WTC11 (cell line): ENCODE data around the gene ECE1.

Experiments used
- ATF2 ChIP-seq: sonication (generic); formaldehyde crosslinking; IDR thresholded peaks from 2 replicates; pipeline ENCODE4 v1.8.1; 2022; ENCODE audit warnings: low read depth, missing genetic modification reagents, borderline replicate concordance
- CTCF ChIP-seq: fragments of 200-600 bp; IDR thresholded peaks from 2 replicates; pipeline ENCODE4 v1.8.0; 2022; ENCODE audit warnings: antibody characterized with exemption
- ESRRA ChIP-seq: sonication (generic); formaldehyde crosslinking; IDR thresholded peaks from 2 replicates; pipeline ENCODE4 v1.8.1; 2022; ENCODE audit warnings: mild to moderate bottlenecking, missing genetic modification reagents, borderline replicate concordance
- MAX ChIP-seq: sonication (generic); formaldehyde crosslinking; IDR thresholded peaks from 2 replicates; pipeline ENCODE4 v1.8.0; 2022; ENCODE audit warnings: mild to moderate bottlenecking, missing genetic modification reagents
- NR1H2 ChIP-seq: sonication (generic); formaldehyde crosslinking; IDR thresholded peaks from 2 replicates; pipeline ENCODE4 v1.9.0; 2021; ENCODE audit warnings: mild to moderate bottlenecking, moderate library complexity, missing genetic modification reagents
- NR2C2 ChIP-seq: sonication (generic); formaldehyde crosslinking; IDR thresholded peaks from 2 replicates; pipeline ENCODE4 v1.8.0; 2022; ENCODE audit warnings: mild to moderate bottlenecking, missing genetic modification reagents
- PRDM15 ChIP-seq: sonication (generic); formaldehyde crosslinking; IDR thresholded peaks from 2 replicates; pipeline ENCODE4 v1.8.0; 2022; ENCODE audit warnings: missing genetic modification reagents
- TCF7 ChIP-seq: sonication (generic); formaldehyde crosslinking; IDR thresholded peaks from 2 replicates; pipeline ENCODE4 v1.8.0; 2022; ENCODE audit warnings: mild to moderate bottlenecking, low read depth, missing genetic modification reagents, moderate library complexity
- USF2 ChIP-seq: sonication (generic); formaldehyde crosslinking; IDR thresholded peaks from 2 replicates; pipeline ENCODE4 v1.8.1; 2023; ENCODE audit warnings: mild to moderate bottlenecking, missing genetic modification reagents, moderate library complexity

GRCh38 chr1:21192871-21193270 is 97.4 kb downstream of the ECE1 start:
- TF ChIP-seq ESRRA (CRISPR knock-in tag) (no peak), MAX (CRISPR knock-in tag) (no peak), CTCF (no peak), PRDM15 (CRISPR knock-in tag) (no peak), USF2 (CRISPR knock-in tag) (no peak), NR1H2 (CRISPR knock-in tag) (no peak), NR2C2 (no peak), TCF7 (CRISPR knock-in tag) (no peak), ATF2 (CRISPR knock-in tag) (no peak)
